ENCODE data around the gene SBF2. TPM values are rescaled to one million over a fixed set of nuclear protein-coding genes. Genes with fewer than 3 reads are reported as not detected.

Gene SBF2
- total RNA-seq, 1 experiment from 2014 or later = 23.1 TPM

DNA sequence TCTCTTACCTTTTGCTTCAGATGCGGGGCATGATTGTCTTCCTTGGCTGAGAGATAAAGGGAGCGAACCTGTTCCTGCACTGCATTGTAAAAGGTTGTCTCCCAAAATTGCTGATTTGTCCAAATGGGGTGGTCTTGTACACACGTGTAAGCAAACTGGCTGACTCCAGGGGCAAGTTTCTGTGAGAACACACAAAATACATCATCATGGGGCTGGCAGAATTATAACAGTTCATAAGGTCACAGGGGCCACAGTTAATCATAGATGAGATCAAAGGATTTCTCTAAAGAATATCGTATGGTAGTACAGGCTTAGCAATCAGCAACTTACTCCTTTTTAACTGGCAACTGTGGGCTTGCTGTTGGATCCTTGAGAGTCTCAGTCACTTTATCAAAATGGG, 435.8 kb downstream of the SBF2 start:
- DNase-seq (ENCODE audit: low read depth) = no peak

DNA sequence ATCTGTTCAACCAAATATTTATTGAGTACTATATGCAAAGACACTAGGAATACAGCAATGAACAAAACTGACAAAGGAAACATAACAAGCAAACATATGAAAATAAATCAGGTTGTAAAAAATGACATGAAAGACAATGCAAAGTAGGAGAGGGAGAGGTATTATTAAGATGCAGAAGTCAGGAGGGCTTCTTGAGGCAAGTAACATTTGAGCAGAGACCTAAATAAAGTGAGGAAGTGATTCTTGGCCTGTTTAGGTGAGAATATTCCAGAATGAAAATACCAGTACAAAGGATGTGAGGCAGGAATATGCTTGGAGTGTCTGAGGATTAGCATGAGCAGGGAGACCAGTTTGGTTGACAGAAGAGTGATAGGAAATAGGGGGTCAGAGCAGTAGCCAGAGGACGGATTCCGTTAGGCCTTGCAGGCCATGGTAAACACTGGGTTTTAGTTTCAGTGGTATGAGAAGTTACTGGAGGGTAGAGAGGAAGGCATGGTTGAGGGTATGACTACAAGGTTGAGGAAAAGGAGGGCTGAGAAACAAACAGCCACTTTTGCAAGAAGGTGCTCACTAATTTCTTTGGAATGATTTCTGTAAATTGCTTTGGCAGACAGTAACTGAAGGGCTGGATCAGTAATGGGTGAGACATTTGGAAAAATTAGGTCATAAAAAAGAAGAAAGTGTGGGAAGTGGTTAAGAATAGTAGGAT, 438.3 kb downstream of the SBF2 start:
- DNase-seq (ENCODE audit: low read depth) = no peak

DNA sequence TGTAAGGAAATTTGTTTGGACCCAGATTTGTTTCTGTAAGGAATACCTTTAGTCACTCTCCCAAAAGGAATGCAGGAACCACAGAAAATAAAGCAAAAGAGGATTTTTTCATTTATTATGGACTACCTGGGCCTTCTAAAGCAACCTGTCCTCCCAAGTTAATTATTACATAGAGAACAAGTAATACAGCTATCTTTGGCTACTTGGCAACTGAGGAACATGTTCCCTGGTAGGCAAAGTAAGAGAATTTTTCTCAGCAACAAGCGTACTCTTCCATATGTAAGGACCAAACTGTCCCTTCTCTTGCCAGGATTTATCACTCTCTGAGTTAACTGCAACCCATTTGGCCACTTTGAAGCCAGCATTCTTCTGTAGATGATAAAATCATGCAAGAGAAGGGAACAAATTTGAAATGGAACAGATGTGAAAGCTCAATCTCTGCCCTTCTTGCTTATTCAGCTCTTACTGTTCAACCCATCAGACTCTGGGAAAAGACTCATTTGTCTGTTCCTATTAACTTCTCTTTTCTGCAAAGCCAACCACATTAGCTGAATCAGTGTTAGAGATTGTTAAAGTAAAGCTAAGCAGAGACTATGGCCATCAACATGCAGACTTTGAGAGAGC, 440.0 kb downstream of the SBF2 start:
- DNase-seq (ENCODE audit: low read depth) = no peak

DNA sequence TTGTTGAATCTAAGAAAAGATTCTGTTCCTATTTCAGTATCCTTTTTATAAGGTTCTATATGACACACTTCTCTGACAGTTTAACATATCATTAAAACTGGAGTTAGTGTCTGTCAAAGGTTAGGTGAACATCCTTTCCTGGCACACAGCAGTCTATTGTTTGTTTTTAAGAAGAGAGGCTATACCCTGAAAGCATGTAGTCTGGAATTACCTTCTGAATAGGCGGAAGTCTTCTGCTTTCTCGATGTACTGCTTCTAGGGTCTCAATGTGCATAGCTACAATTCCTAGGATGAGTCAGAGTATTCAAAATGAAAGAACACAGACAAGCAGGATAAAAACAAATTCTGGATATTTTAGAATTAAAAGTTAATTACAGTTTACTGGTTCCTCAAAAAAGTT, 441.6 kb downstream of the SBF2 start:
- no peak for DNase-seq (ENCODE audit: low read depth)

DNA sequence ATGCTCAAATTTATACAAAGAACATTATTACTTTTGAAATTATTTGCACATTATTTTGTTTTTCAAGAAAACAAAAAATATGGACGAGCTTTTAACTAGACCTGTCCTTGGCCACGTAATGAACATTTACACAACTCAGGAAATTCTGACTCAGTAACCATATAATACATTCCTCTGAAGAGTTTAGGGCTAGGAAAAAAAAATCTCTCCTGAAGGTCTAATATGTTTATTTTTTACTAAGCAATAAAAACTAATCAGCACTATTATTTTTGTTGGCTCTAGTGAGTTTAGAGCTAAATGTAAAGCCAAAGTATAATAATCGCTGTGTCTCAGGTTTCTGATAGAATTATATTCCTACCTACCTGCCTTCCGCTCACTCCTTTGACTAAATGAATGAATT, 442.7 kb downstream of the SBF2 start:
- peak; percentile 8 for DNase-seq (ENCODE audit: low read depth)

GRCh38 chr11:9850224-9850895, 443.7 kb downstream of the SBF2 start:
- DNase-seq (ENCODE audit: low read depth) = no peak

DNA sequence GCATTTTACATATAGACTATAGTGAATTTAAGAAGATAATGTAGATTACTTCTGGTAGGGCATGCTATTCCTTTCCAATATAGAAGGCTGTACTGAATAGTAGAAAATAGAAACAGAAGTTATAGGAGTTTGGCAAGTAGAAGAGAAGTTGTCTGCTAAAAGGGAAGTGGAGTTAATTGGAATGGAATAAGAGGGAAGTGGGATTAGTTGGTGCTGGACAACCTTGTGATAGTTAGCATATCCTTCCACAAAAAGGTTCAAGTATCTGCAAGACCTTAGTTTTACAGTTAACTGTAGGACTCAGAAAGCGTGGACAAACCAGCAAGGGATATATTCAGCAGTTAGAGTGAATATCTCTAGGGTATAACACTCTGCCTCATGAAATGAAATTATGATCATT, 444.6 kb downstream of the SBF2 start:
- DNase-seq (ENCODE audit: low read depth) = no peak

- no peak for DNase-seq (ENCODE audit: low read depth)
Observed at GRCh38 chr11:9847636-9848035, 446.4 kb downstream of the SBF2 start.

GRCh38 chr11:9842923-9843322, 451.1 kb downstream of the SBF2 start:
- DNase-seq (ENCODE audit: low read depth) = no peak

- DNase-seq (ENCODE audit: low read depth) = no peak
Observed at GRCh38 chr11:9840460-9841004, 453.5 kb downstream of the SBF2 start.

- DNase-seq (ENCODE audit: low read depth) = no peak
Observed at GRCh38 chr11:9839550-9839949, 454.5 kb downstream of the SBF2 start.

- peak; percentile 17 for DNase-seq (ENCODE audit: low read depth)
Observed at GRCh38 chr11:9838961-9839360, 455.1 kb downstream of the SBF2 start.

GRCh38 chr11:9838229-9838628, 455.8 kb downstream of the SBF2 start:
- no peak for DNase-seq (ENCODE audit: low read depth)

DNA sequence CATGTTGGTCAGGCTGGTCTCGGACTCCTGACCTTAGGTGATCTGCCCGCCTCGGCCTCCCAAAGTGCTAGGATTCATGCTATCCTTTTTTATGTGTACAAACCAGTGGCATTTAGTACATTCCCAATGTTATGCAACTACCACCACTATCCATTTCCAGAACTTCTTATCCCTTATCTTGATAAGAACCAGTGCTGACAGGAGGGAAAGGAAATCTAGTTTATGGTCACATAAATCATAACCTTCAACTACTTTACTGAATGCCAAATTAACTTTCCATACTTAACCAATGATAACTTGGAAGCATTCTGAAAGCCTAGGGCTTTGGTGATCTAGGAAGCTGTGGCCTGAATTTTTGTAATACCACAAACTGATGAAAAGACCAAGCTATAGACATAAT, 459.7 kb downstream of the SBF2 start:
- no peak for DNase-seq (ENCODE audit: low read depth)

GRCh38 chr11:9831122-9831521, 462.9 kb downstream of the SBF2 start:
- DNase-seq (ENCODE audit: low read depth) = no peak

- DNase-seq (ENCODE audit: low read depth) = no peak
Observed at GRCh38 chr11:9827708-9828107, 466.3 kb downstream of the SBF2 start.

DNA sequence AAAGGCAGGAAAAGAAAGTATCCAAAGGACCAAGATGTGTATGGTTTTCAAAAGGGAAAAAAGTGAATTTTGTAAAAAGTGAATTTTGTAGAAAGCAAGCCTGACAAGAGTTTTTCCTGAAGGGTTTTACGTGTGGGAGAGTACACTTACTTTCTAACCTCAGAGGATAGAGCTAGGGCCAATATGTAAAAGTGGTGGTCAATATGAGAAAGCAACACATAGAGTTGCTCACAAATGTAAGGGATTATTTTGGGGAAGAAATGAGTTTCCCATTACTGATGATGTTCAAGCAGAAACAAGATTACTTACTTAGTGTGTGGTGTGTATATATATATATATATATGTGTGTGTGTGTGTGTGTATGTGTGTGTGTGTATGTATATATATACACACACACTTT, 467.6 kb downstream of the SBF2 start:
- no peak for DNase-seq (ENCODE audit: low read depth)

- DNase-seq (ENCODE audit: low read depth) = no peak
Observed at GRCh38 chr11:9825895-9826294, 468.1 kb downstream of the SBF2 start.

DNA sequence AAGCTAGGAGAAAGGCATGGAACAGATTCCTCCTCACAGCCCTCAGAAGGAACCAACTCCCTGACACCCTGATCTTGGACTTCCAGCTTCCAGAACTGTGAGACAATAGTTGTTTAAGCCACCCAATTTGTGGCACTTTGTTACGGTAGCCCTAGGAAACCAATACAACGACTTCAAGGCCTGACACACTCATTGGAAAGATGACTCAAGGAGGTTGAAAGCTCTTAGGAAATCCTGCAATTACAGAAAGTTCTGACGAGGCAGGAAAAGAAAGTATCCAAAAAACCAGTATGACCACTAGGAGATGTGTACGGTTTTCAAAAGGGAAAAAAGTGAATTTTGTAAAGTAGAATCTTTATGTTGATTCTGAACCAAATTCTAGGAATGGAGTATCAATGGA, 468.7 kb downstream of the SBF2 start:
- DNase-seq (ENCODE audit: low read depth) = peak; percentile 58

GRCh38 chr11:9823887-9824385, 470.1 kb downstream of the SBF2 start:
- no peak for DNase-seq (ENCODE audit: low read depth)

- DNase-seq (ENCODE audit: low read depth) = no peak
Observed at GRCh38 chr11:9823439-9823838, 470.6 kb downstream of the SBF2 start.

DNA sequence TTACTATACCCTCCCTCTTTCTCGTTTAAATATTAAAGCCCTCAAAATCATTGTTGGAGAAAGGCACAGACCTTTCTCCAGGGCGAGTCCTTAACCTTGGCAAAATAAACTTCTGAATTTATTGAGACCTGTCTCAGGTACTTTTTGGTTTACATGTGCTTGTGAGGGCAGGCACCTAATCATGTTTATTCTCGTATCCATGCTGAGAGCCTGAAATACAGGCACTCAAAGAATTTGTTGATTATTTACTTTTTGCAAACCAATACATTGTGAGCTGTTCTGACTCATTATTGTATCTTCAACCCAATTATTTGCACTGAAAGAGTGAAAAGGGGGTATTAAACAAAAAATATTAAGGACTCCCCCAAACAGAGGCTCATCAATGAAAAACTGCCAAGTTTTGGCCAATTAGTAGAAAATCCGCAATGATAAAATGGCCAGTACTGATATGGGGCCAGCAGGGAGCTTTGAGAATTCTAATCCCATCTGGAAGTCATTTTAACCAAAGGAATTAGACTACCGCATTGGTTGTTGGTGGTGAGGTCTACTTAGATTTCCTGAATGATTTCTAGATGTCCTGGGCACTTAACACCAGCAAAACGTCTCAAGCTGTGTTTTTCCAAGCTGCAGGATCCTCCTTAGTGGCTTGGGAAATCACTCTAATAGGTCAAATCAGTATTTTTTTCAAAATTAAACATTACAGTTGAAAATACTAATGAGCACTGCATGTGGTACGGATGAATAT, 472.8 kb downstream of the SBF2 start:
- no peak for DNase-seq (ENCODE audit: low read depth)

Data from HT1080 (cell line).